Measurements from ENCODE around the gene TRAPPC12.

GRCh38 chr2:3432067-3432466 lies 52.6 kb downstream of the TRAPPC12 start:
- TF ChIP-seq, protein P1, sequence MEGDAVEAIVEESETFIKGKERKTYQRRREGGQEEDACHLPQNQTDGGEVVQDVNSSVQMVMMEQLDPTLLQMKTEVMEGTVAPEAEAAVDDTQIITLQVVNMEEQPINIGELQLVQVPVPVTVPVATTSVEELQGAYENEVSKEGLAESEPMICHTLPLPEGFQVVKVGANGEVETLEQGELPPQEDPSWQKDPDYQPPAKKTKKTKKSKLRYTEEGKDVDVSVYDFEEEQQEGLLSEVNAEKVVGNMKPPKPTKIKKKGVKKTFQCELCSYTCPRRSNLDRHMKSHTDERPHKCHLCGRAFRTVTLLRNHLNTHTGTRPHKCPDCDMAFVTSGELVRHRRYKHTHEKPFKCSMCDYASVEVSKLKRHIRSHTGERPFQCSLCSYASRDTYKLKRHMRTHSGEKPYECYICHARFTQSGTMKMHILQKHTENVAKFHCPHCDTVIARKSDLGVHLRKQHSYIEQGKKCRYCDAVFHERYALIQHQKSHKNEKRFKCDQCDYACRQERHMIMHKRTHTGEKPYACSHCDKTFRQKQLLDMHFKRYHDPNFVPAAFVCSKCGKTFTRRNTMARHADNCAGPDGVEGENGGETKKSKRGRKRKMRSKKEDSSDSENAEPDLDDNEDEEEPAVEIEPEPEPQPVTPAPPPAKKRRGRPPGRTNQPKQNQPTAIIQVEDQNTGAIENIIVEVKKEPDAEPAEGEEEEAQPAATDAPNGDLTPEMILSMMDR (IDR thresholded peaks at IDR 0.05), result no peak
- no peak for TF ChIP-seq ZFX (IDR thresholded peaks at IDR 0.05; ENCODE audit: borderline replicate concordance)

All from 22Rv1 (cell line).